NCI-H146 (cell line): Measurements from ENCODE around the gene NPEPL1.

Experiments
- DNase-seq: peaks from one replicate; lab custom pipeline; 2025; lab: John Stamatoyannopoulos, UW

The NPEPL1 gene

GRCh38 chr20:58684291-58684690, 8.3 kb upstream of the NPEPL1 start:
- no peak for DNase-seq

GRCh38 chr20:58685988-58686387, 6.6 kb upstream of the NPEPL1 start:
- no peak for DNase-seq

- DNase-seq: no peak
Observed at GRCh38 chr20:58688414-58688813, 4.2 kb upstream of the NPEPL1 start.

- no peak for DNase-seq
Observed at GRCh38 chr20:58688840-58689239, 3.8 kb upstream of the NPEPL1 start.

GRCh38 chr20:58690396-58691135, 2.0 kb upstream of the NPEPL1 start:
- DNase-seq: no peak

GRCh38 chr20:58691773-58692578, 624 bp upstream of the NPEPL1 start:
- DNase-seq: no peak

GRCh38 chr20:58693226-58694006, 816 bp downstream of the NPEPL1 start:
- DNase-seq: peak; percentile 51

- no peak for DNase-seq
Observed at GRCh38 chr20:58694241-58695083, 1.9 kb downstream of the NPEPL1 start.

GRCh38 chr20:58695084-58695722, 2.6 kb downstream of the NPEPL1 start:
- no peak for DNase-seq

- no peak for DNase-seq
Observed at GRCh38 chr20:58695895-58696375, 3.3 kb downstream of the NPEPL1 start.

GRCh38 chr20:58696411-58696961, 3.9 kb downstream of the NPEPL1 start:
- DNase-seq: no peak

GRCh38 chr20:58697201-58697866, 4.7 kb downstream of the NPEPL1 start:
- no peak for DNase-seq

GRCh38 chr20:58697867-58698703, 5.5 kb downstream of the NPEPL1 start:
- DNase-seq: no peak

GRCh38 chr20:58698741-58699622, 6.4 kb downstream of the NPEPL1 start:
- no peak for DNase-seq

GRCh38 chr20:58699623-58700107, 7.1 kb downstream of the NPEPL1 start:
- no peak for DNase-seq

GRCh38 chr20:58700121-58700821, 7.7 kb downstream of the NPEPL1 start:
- DNase-seq: no peak

- no peak for DNase-seq
Observed at GRCh38 chr20:58700823-58701222, 8.2 kb downstream of the NPEPL1 start.
